Activated T-cell treated with anti-CD3 and anti-CD28 coated beads, Interleukin-2, amount 50 U/mL, for 72 hours (primary cell): Measurements from ENCODE around the gene EPC1. TPM values are rescaled to one million over a fixed set of nuclear protein-coding genes. Genes with fewer than 3 reads are reported as not detected.

Source experiments
- ATAC-seq, 2 donors: fragments of 150-1000 bp; cut with Tn5 transposase; replicated peaks in 1 of 2; 2 replicates each; pipeline ENCODE4 v1.10.0; 2021; ENCODE audit warnings: moderate library complexity in 2 of 2, mild to moderate bottlenecking in 1 of 2
- DNase-seq, 2 donors: peaks; one replicate each; pipeline ENCODE4 v3.0.0; 2021 to 2022; ENCODE audit warnings: mixed read lengths in 1 of 2
- H3K27ac Mint-ChIP-seq: one replicate; pipeline ENCODE4 v1.8.0; 2022; ENCODE audit warnings: mild to moderate bottlenecking, moderate library complexity, mixed read lengths
- H3K27me3 Mint-ChIP-seq: one replicate; pipeline ENCODE4 v1.8.0; 2022; ENCODE audit warnings: low read depth, mixed read lengths
- H3K36me3 Mint-ChIP-seq, 2 donors: one replicate each; pipeline ENCODE4 v1.8.0; 2022; ENCODE audit warnings: mixed read lengths in 2 of 2, mild to moderate bottlenecking in 1 of 2; ENCODE audit not compliant: insufficient read depth in 2 of 2
- H3K4me1 Mint-ChIP-seq: one replicate; pipeline ENCODE4 v1.8.0; 2022; ENCODE audit warnings: low read depth, mixed read lengths
- H3K4me3 Mint-ChIP-seq, 2 donors: one replicate each; pipeline ENCODE4 v1.8.0; 2022; ENCODE audit warnings: mild to moderate bottlenecking in 2 of 2, mixed read lengths in 2 of 2, moderate library complexity in 2 of 2
- H3K9me3 Mint-ChIP-seq, 2 donors: one replicate each; pipeline ENCODE4 v1.8.0; 2022; ENCODE audit warnings: mixed read lengths in 2 of 2
- total RNA-seq, 2 donors: library from RNA; stranded (reverse); gene quantifications; one replicate each; pipeline ENCODE4 v1.2.3, GENCODE V29; 2022

The EPC1 gene
- total RNA-seq, 2 donors from 2014 or later, result 36.0 to 38.3 TPM

- H3K27me3 Mint-ChIP-seq, result no peaks in the 10 kb centered on the region
- peak; percentile 99 for ATAC-seq
- peak; percentile 90 to 94 for DNase-seq
- H3K36me3 Mint-ChIP-seq, result peaks cover 2 to 3% of the 10 kb centered on the region in 2 donors
- H3K4me3 Mint-ChIP-seq, result no peak overlapping the region
- H3K27ac Mint-ChIP-seq, result no peak overlapping the region
- no peaks in the 10 kb centered on the region for H3K9me3 Mint-ChIP-seq
- peaks cover 20% of the 10 kb centered on the region for H3K4me1 Mint-ChIP-seq
These were observed 31.7 kb upstream of the EPC1 start for GRCh38 chr10:32378363-32379317.

- Mint-ChIP-seq H3K4me1 (peaks cover 28% of the 10 kb centered on the region), H3K27me3 (no peaks in the 10 kb centered on the region), H3K4me3 (no peak overlapping the region), H3K9me3 (no peaks in the 10 kb centered on the region), H3K27ac (no peak overlapping the region), H3K36me3 (peaks cover 2 to 3% of the 10 kb centered on the region in 2 donors)
- ATAC-seq, result peak; percentile 12 to 26
- peak in 1 of 2 donors; percentile 29 for DNase-seq
These were observed 30.7 kb upstream of the EPC1 start for GRCh38 chr10:32377458-32378259.

- Mint-ChIP-seq H3K27me3 (no peaks in the 10 kb centered on the region), H3K4me3 (no peak overlapping the region), H3K27ac (no peak overlapping the region), H3K9me3 (no peaks in the 10 kb centered on the region), H3K36me3 (peaks cover 4 to 7% of the 10 kb centered on the region in 2 donors), H3K4me1 (peaks cover 37% of the 10 kb centered on the region)
- ATAC-seq (no peak), DNase-seq (no peak)
These were observed 29.8 kb upstream of the EPC1 start for GRCh38 chr10:32376771-32377170.

- no peak for DNase-seq
- H3K27ac Mint-ChIP-seq, result no peak overlapping the region
- no peaks in the 10 kb centered on the region for H3K27me3 Mint-ChIP-seq
- H3K4me1 Mint-ChIP-seq, result peaks cover 43% of the 10 kb centered on the region
- ATAC-seq, result no peak
- H3K4me3 Mint-ChIP-seq, result no peak overlapping the region
- peaks cover 4 to 7% of the 10 kb centered on the region in 2 donors for H3K36me3 Mint-ChIP-seq
- H3K9me3 Mint-ChIP-seq, result no peaks in the 10 kb centered on the region
These were observed 29.1 kb upstream of the EPC1 start for GRCh38 chr10:32376097-32376496.

GRCh38 chr10:32375631-32376030 lies 28.7 kb upstream of the EPC1 start:
- ATAC-seq, result no peak
- peak overlapping the region in 1 of 2 donors; percentile 83 for H3K4me3 Mint-ChIP-seq

GRCh38 chr10:32374605-32375004 lies 27.6 kb upstream of the EPC1 start:
- no peak for ATAC-seq
- Mint-ChIP-seq H3K4me3 (peak overlapping the region; percentile 57 to 83), H3K9me3 (no peaks in the 10 kb centered on the region), H3K36me3 (peaks cover 4 to 7% of the 10 kb centered on the region in 2 donors), H3K27ac (peak overlapping the region; percentile 61), H3K27me3 (no peaks in the 10 kb centered on the region), H3K4me1 (peaks cover 44% of the 10 kb centered on the region)
- no peak for DNase-seq

More at GRCh38 chr10:32375631-32376030, 28.7 kb upstream of the EPC1 start:
- peak overlapping the region; percentile 67 for H3K27ac Mint-ChIP-seq
- peaks cover 44% of the 10 kb centered on the region for H3K4me1 Mint-ChIP-seq
- H3K36me3 Mint-ChIP-seq, result peaks cover 4 to 7% of the 10 kb centered on the region in 2 donors
- no peaks in the 10 kb centered on the region for H3K27me3 Mint-ChIP-seq
- no peak for DNase-seq
- H3K9me3 Mint-ChIP-seq, result no peaks in the 10 kb centered on the region

- no peaks in the 10 kb centered on the region for H3K27me3 Mint-ChIP-seq
- H3K27ac Mint-ChIP-seq, result peak overlapping the region; percentile 77
- DNase-seq, result no peak
- H3K9me3 Mint-ChIP-seq, result no peaks in the 10 kb centered on the region
- peaks cover 44% of the 10 kb centered on the region for H3K4me1 Mint-ChIP-seq
- peak overlapping the region in 1 of 2 donors; percentile 47 for H3K4me3 Mint-ChIP-seq
- no peak for ATAC-seq
- peaks cover 4 to 7% of the 10 kb centered on the region in 2 donors for H3K36me3 Mint-ChIP-seq
These were observed 26.5 kb upstream of the EPC1 start for GRCh38 chr10:32373496-32373895.

GRCh38 chr10:32373031-32373430 lies 26.1 kb upstream of the EPC1 start:
- no peaks in the 10 kb centered on the region for H3K27me3 Mint-ChIP-seq
- ATAC-seq (no peak), DNase-seq (no peak)
- peaks cover 49% of the 10 kb centered on the region for H3K4me1 Mint-ChIP-seq
- H3K9me3 Mint-ChIP-seq, result no peaks in the 10 kb centered on the region
- peaks cover 4 to 7% of the 10 kb centered on the region in 2 donors for H3K36me3 Mint-ChIP-seq
- H3K4me3 Mint-ChIP-seq, result no peak overlapping the region
- no peak overlapping the region for H3K27ac Mint-ChIP-seq

- Mint-ChIP-seq H3K9me3 (no peaks in the 10 kb centered on the region), H3K4me1 (peaks cover 54% of the 10 kb centered on the region), H3K27me3 (no peaks in the 10 kb centered on the region), H3K27ac (peak overlapping the region; percentile 70), H3K4me3 (peak overlapping the region; percentile 14 to 20), H3K36me3 (peaks cover 4 to 7% of the 10 kb centered on the region in 2 donors)
- ATAC-seq (peak in 1 of 2 donors; percentile 45), DNase-seq (no peak)
These were observed 25.3 kb upstream of the EPC1 start for GRCh38 chr10:32372000-32372875.

- ATAC-seq, result no peak
- no peak for DNase-seq
- Mint-ChIP-seq H3K36me3 (peaks cover 3 to 4% of the 10 kb centered on the region in 2 donors), H3K4me1 (peaks cover 66% of the 10 kb centered on the region), H3K27me3 (no peaks in the 10 kb centered on the region), H3K4me3 (no peak overlapping the region), H3K27ac (no peak overlapping the region), H3K9me3 (no peaks in the 10 kb centered on the region)
These were observed 24.1 kb upstream of the EPC1 start for GRCh38 chr10:32371101-32371500.

GRCh38 chr10:32367793-32368453 lies 21.0 kb upstream of the EPC1 start:
- peaks cover 2 to 3% of the 10 kb centered on the region in 2 donors for H3K36me3 Mint-ChIP-seq
- peak overlapping the region; percentile 44 to 73 for H3K4me3 Mint-ChIP-seq
- H3K27ac Mint-ChIP-seq, result peak overlapping the region; percentile 61
- DNase-seq (peak; percentile 59 to 69), ATAC-seq (peak; percentile 34 to 44)
- no peaks in the 10 kb centered on the region for H3K27me3 Mint-ChIP-seq
- peaks cover 59% of the 10 kb centered on the region for H3K4me1 Mint-ChIP-seq
- H3K9me3 Mint-ChIP-seq, result no peaks in the 10 kb centered on the region

- Mint-ChIP-seq H3K27me3 (no peaks in the 10 kb centered on the region), H3K9me3 (no peaks in the 10 kb centered on the region), H3K4me1 (peaks cover 62% of the 10 kb centered on the region), H3K4me3 (peak overlapping the region in 1 of 2 donors; percentile 45), H3K36me3 (no peaks in the 10 kb centered on the region), H3K27ac (no peak overlapping the region)
- peak in 1 of 2 donors; percentile 22 for ATAC-seq
- DNase-seq, result no peak
These were observed 19.6 kb upstream of the EPC1 start for GRCh38 chr10:32366588-32366987.
